Right cardiac atrium (tissue), 5 donors: Measurements from ENCODE around the gene DDOST. TPM values are rescaled to one million over a fixed set of nuclear protein-coding genes. Genes with fewer than 3 reads are reported as not detected.

Experiments used
- ATAC-seq, 2 donors: fragments of 200-7000 bp; cut with Tn5 transposase; one replicate each; pipeline versions ENCODE4 v1.8.0 to v1.9.1; 2020; ENCODE audit warnings: moderate library complexity in 2 of 2, mild to moderate bottlenecking in 1 of 2
- DNase-seq, 3 donors: peaks; one replicate each; pipeline ENCODE4 v3.0.0-alpha.2; 2020
- H3K27ac ChIP-seq: one replicate; pipeline ENCODE4 v1.5.1; 2013; ENCODE audit warnings: mild to moderate bottlenecking, low read length, control low read depth, moderate library complexity
- H3K27me3 ChIP-seq: one replicate; pipeline ENCODE4 v1.6.1; 2013; ENCODE audit not compliant: control insufficient read depth, insufficient read depth
- H3K4me1 ChIP-seq: one replicate; pipeline ENCODE4 v1.6.1; 2013; ENCODE audit warnings: low read length; ENCODE audit not compliant: control insufficient read depth, insufficient read depth
- H3K4me3 ChIP-seq: one replicate; pipeline ENCODE4 v1.5.1; 2013; ENCODE audit warnings: low read length, control low read depth
- H3K9me3 ChIP-seq: one replicate; pipeline ENCODE4 v1.6.1; 2013; ENCODE audit warnings: low read length; ENCODE audit not compliant: control insufficient read depth
- WGBS: extraction: QIAGEN DNeasy Blood & Tissue Kit; methylation state at CpG from one replicate; pipeline ENCODE4 v1.1.7; 2013; 5-methylcytosine and 5-hydroxymethylcytosine counted together
- intact Hi-C, 4 donors: fragments of 100-400 bp; cut with DNase I; formaldehyde crosslinking; loops; one replicate each; pipeline versions ENCODE4 v1.11.0 to v1.14.0; 2022 to 2023
- polyA plus RNA-seq: library from polyadenylated mRNA; stranded (reverse); fragments of 200-250 nt; gene quantifications from one replicate; pipeline ENCODE4 v1.2.3, GENCODE V29; 2013
- total RNA-seq, 4 donors: library from RNA; stranded (reverse); fragmentation: NEBNext Ultra II Directional; extraction: Animal tissue kit (Norgen Biotek cat#: 25700); gene quantifications; one replicate each; pipeline ENCODE4 v1.2.1, GENCODE V29; 2021
- donor health status: healthy with polysubstance abuse.
- donor health status: DM: no; HTN: yes; CAD: no.
- donor health status: DM: no; HTN: no; CAD: no.
- donor health status: DM: no; HTN: yes; CAD: no; lungs with severe emphysema.
- donor health status: DM: yes; HTN: yes; CAD: no.

The DDOST gene
- total and polyA plus RNA-seq, 5 donors = 107 to 143 (median 123) TPM

- WGBS = 31% methylated on average over 6 of the region's 6 CpGs
- ATAC-seq = peak; percentile 37 to 63
- no peaks in the 10 kb centered on the region for H3K9me3 ChIP-seq
- intact Hi-C loops = loop anchor here in 1 of 4 donors (5.0 kb wide), 1 partner anchor 118 kb away; no protein-coding TSS in a partner anchor
- H3K27me3 ChIP-seq = no peaks in the 10 kb centered on the region
- no peak for DNase-seq
- H3K4me1 ChIP-seq = no peaks in the 10 kb centered on the region
- no peak overlapping the region for H3K27ac ChIP-seq
- no peak overlapping the region for H3K4me3 ChIP-seq
Observed at GRCh38 chr1:20640183-20640597, 21.0 kb downstream of the DDOST start.

- intact Hi-C loops = loop anchor here in 3 of 4 donors (5.0 to 10.0 kb wide), 5 partner anchors 60 to 712 kb away; partner anchors contain the start of gene PLA2G2E (in 1 of the 3)
- DNase-seq (no peak), ATAC-seq (no peak)
- Histone ChIP-seq H3K27me3 (no peaks in the 10 kb centered on the region), H3K4me3 (no peak overlapping the region), H3K27ac (no peak overlapping the region), H3K9me3 (no peaks in the 10 kb centered on the region), H3K4me1 (peaks cover 4% of the 10 kb centered on the region)
- WGBS = 77% methylated on average over 8 of the region's 8 CpGs
Observed at GRCh38 chr1:20636785-20637347, 24.3 kb downstream of the DDOST start.

- no peaks in the 10 kb centered on the region for H3K27me3 ChIP-seq
- peak; percentile 44 to 58 for ATAC-seq
Observed at GRCh38 chr1:20634594-20635084, 26.5 kb downstream of the DDOST start.

GRCh38 chr1:20634065-20634593 lies 27.0 kb downstream of the DDOST start:
- H3K27me3 ChIP-seq = no peaks in the 10 kb centered on the region
- DNase-seq (no peak), ATAC-seq (no peak)
- H3K4me3 ChIP-seq = peak overlapping the region; percentile 95
- WGBS = 2% methylated on average over 11 of the region's 11 CpGs
- peaks cover 4% of the 10 kb centered on the region for H3K4me1 ChIP-seq
- peak overlapping the region; percentile 13 for H3K27ac ChIP-seq
- intact Hi-C loops = loop anchor here in 2 of 4 donors (5.0 to 10.0 kb wide), 3 partner anchors 57 to 709 kb away; partner anchors contain the start of gene PLA2G2E (in 1 of the 2)
- no peaks in the 10 kb centered on the region for H3K9me3 ChIP-seq

More at GRCh38 chr1:20634594-20635084, 26.5 kb downstream of the DDOST start:
- Histone ChIP-seq H3K27ac (no peak overlapping the region), H3K4me1 (peaks cover 4% of the 10 kb centered on the region), H3K4me3 (peak overlapping the region; percentile 95), H3K9me3 (no peaks in the 10 kb centered on the region)
- DNase-seq = peak; percentile 33 to 71 (median 66)
- intact Hi-C loops = loop anchor here (5.0 to 10.0 kb wide), 5 partner anchors 57 to 710 kb away; partner anchors contain the start of gene PLA2G2E (in 1 of the 4)
- whole genome bisulfite sequencing = 9% methylated on average over 4 of the region's 4 CpGs

GRCh38 chr1:20633190-20634064 lies 27.7 kb downstream of the DDOST start, which contains the start of gene PINK1:
PINK1 (plus strand) TSS chr1:20633458; CDS start chr1:20633549, 91 bp downstream.
- H3K9me3 ChIP-seq = no peaks in the 10 kb centered on the region
- peak; percentile 78 to 93 (median 92) for DNase-seq
- peak within 1 kb of the TSS; percentile 95 for H3K27ac ChIP-seq
- H3K4me3 ChIP-seq = peak within 1 kb of the TSS; percentile 95
- WGBS = under 1% methylated on average over 93 of the region's 93 CpGs
- peaks cover 4% of the 10 kb centered on the region for H3K4me1 ChIP-seq
- intact Hi-C loops = loop anchor here in 2 of 4 donors (5.0 to 10.0 kb wide), 3 partner anchors 56 to 709 kb away; partner anchors contain the start of gene PLA2G2E (in 1 of the 2)
- no peaks in the 10 kb centered on the region for H3K27me3 ChIP-seq
- peak; percentile 91 to 93 for ATAC-seq

- H3K4me3 ChIP-seq = no peak overlapping the region
- H3K27ac ChIP-seq = no peak overlapping the region
- H3K9me3 ChIP-seq = no peaks in the 10 kb centered on the region
- no peak for ATAC-seq
- intact Hi-C loops = loop anchor here in 2 of 4 donors (5.0 to 10.0 kb wide), 3 partner anchors 55 to 708 kb away; partner anchors contain the start of gene PLA2G2E (in 1 of the 2)
- no peak for DNase-seq
- 76% methylated on average over 3 of the region's 3 CpGs for WGBS
- H3K27me3 ChIP-seq = no peaks in the 10 kb centered on the region
- peaks cover 4% of the 10 kb centered on the region for H3K4me1 ChIP-seq
Observed at GRCh38 chr1:20632386-20632785, 28.8 kb downstream of the DDOST start.

- no peak for ATAC-seq
- Histone ChIP-seq H3K4me1 (peaks cover 4% of the 10 kb centered on the region), H3K9me3 (no peaks in the 10 kb centered on the region), H3K27ac (no peak overlapping the region), H3K4me3 (no peak overlapping the region), H3K27me3 (no peaks in the 10 kb centered on the region)
- DNase-seq = no peak
- 24% methylated on average over 4 of the region's 4 CpGs for WGBS
- intact Hi-C loops = loop anchor here in 2 of 4 donors (5.0 to 10.0 kb wide), 3 partner anchors 53 to 706 kb away; partner anchors contain the start of gene PLA2G2E (in 1 of the 2)
Observed at GRCh38 chr1:20630729-20631128, 30.4 kb downstream of the DDOST start.

GRCh38 chr1:20626524-20626923 lies 34.6 kb downstream of the DDOST start:
- Histone ChIP-seq H3K27ac (no peak overlapping the region), H3K4me1 (no peaks in the 10 kb centered on the region), H3K9me3 (no peaks in the 10 kb centered on the region), H3K4me3 (no peak overlapping the region), H3K27me3 (no peaks in the 10 kb centered on the region)
- 51% methylated on average over 1 of the region's 1 CpG for WGBS
- ATAC-seq = no peak
- DNase-seq = no peak
- intact Hi-C loops = loop anchor here in 1 of 4 donors (5.0 kb wide), 1 partner anchor 99 kb away; no protein-coding TSS in a partner anchor

- Histone ChIP-seq H3K4me1 (no peaks in the 10 kb centered on the region), H3K27ac (no peak overlapping the region), H3K27me3 (no peaks in the 10 kb centered on the region), H3K4me3 (no peak overlapping the region), H3K9me3 (no peaks in the 10 kb centered on the region)
- ATAC-seq (no peak), DNase-seq (no peak)
- intact Hi-C loops = loop anchor here in 1 of 4 donors (5.0 kb wide), 1 partner anchor 99 kb away; no protein-coding TSS in a partner anchor
- 42% methylated on average over 1 of the region's 1 CpG for WGBS
Observed at GRCh38 chr1:20626098-20626427, 35.1 kb downstream of the DDOST start.
